Breast epithelium (tissue), 3 donors: ENCODE measurements around the gene TRIM61.

ENCODE experiments used
- CTCF ChIP-seq, 3 donors: fragments of 450-650 bp; IDR thresholded peaks; one replicate each; pipeline ENCODE4 v1.5.1; 2016 to 2017; ENCODE audit warnings: antibody characterized with exemption in 3 of 3, mild to moderate bottlenecking in 3 of 3, moderate library complexity in 3 of 3
- POLR2A ChIP-seq: fragments of 450-650 bp; IDR thresholded peaks from one replicate; pipeline ENCODE4 v1.6.1; 2016; ENCODE audit warnings: antibody characterized with exemption, mild to moderate bottlenecking, moderate library complexity

GRCh38 chr4:164945146-164945545 lies 32.3 kb downstream of the TRIM61 start:
- TF ChIP-seq CTCF (IDR thresholded peaks at IDR 0.05) (no peak), POLR2A (no peak)
